Neural progenitor cell (in vitro differentiated cells): ENCODE measurements around the gene C3orf52.

ENCODE experiments used
- EZH2 ChIP-seq: fragments of 200-600 bp; sonication (generic); IDR thresholded peaks from 2 replicates; pipeline ENCODE4 v1.6.1; 2017; ENCODE audit warnings: antibody characterized with exemption, mild to moderate bottlenecking, moderate library complexity
- TF ChIP-seq, protein P1 (sequence below): fragments of 200-600 bp; sonication (generic); IDR thresholded peaks from 2 replicates; pipeline ENCODE4 v1.5.1; 2017; ENCODE audit warnings: antibody characterized with exemption, mild to moderate bottlenecking

DNA sequence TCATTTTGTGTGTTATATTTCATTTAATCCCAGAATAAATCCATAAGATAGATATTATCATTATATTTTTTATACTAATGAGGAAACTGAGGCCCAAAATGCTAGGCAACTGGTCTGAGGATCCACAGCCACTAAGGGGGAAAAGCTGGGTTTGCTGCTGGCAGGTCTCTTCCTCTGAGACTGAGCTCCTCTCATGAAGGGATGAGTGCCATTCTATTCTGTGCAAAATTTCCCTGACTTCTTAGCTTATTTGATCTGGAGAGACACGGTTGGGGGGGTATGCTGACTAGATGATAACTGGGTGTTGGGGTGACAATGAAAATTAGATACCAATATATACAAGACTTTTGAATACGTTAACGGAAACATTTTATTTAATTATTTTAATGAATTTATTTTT lies 44.9 kb downstream of the C3orf52 start:
- TF ChIP-seq, protein P1, sequence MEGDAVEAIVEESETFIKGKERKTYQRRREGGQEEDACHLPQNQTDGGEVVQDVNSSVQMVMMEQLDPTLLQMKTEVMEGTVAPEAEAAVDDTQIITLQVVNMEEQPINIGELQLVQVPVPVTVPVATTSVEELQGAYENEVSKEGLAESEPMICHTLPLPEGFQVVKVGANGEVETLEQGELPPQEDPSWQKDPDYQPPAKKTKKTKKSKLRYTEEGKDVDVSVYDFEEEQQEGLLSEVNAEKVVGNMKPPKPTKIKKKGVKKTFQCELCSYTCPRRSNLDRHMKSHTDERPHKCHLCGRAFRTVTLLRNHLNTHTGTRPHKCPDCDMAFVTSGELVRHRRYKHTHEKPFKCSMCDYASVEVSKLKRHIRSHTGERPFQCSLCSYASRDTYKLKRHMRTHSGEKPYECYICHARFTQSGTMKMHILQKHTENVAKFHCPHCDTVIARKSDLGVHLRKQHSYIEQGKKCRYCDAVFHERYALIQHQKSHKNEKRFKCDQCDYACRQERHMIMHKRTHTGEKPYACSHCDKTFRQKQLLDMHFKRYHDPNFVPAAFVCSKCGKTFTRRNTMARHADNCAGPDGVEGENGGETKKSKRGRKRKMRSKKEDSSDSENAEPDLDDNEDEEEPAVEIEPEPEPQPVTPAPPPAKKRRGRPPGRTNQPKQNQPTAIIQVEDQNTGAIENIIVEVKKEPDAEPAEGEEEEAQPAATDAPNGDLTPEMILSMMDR, result no peak
- TF ChIP-seq EZH2, result no peak
